Activated T-cell treated with anti-CD3 and anti-CD28 coated beads for 4 hours (primary cell): ENCODE measurements around the gene PIGK.
"Not testable (repeated sequence)": the region's sequence is repeated elsewhere in the genome, so short reads cannot be mapped to it uniquely, and the experiment has no call there.

ENCODE experiments used
- DNase-seq: peaks from one replicate; pipeline ENCODE4 v3.0.0-alpha.2; 2020

The PIGK gene

GRCh38 chr1:77188770-77189169, 30.5 kb downstream of the PIGK start:
- DNase-seq: no peak

- not testable (repeated sequence) for DNase-seq
These were observed 32.3 kb downstream of the PIGK start for GRCh38 chr1:77186907-77187306.

- DNase-seq: no peak
These were observed 37.1 kb downstream of the PIGK start for GRCh38 chr1:77182083-77182482.

- no peak for DNase-seq
These were observed 39.6 kb downstream of the PIGK start for GRCh38 chr1:77179632-77180031.

GRCh38 chr1:77175230-77175844, 43.9 kb downstream of the PIGK start:
- DNase-seq: no peak

GRCh38 chr1:77170687-77171086, 48.5 kb downstream of the PIGK start:
- no peak for DNase-seq

GRCh38 chr1:77168358-77168757, 50.9 kb downstream of the PIGK start:
- DNase-seq: no peak

GRCh38 chr1:77164434-77164944, 54.7 kb downstream of the PIGK start:
- DNase-seq: no peak

GRCh38 chr1:77159706-77160105, 59.5 kb downstream of the PIGK start:
- DNase-seq: not testable (repeated sequence)

- DNase-seq: no peak
These were observed 63.0 kb downstream of the PIGK start for GRCh38 chr1:77156214-77156613.

- no peak for DNase-seq
These were observed 73.0 kb downstream of the PIGK start for GRCh38 chr1:77146270-77146669.

- DNase-seq: no peak
These were observed 75.6 kb downstream of the PIGK start for GRCh38 chr1:77143529-77144121.

- DNase-seq: no peak
These were observed 79.8 kb downstream of the PIGK start for GRCh38 chr1:77139389-77139788.

GRCh38 chr1:77134359-77134758, 84.9 kb downstream of the PIGK start:
- DNase-seq: no peak

GRCh38 chr1:77133731-77134358, 85.4 kb downstream of the PIGK start:
- DNase-seq: no peak

GRCh38 chr1:77126307-77126706, 92.9 kb downstream of the PIGK start:
- DNase-seq: no peak

- DNase-seq: no peak
These were observed 97.7 kb downstream of the PIGK start for GRCh38 chr1:77121503-77121902.

GRCh38 chr1:77120950-77121349, 98.3 kb downstream of the PIGK start:
- no peak for DNase-seq

- DNase-seq: no peak
These were observed 100.5 kb downstream of the PIGK start for GRCh38 chr1:77118712-77119111.

GRCh38 chr1:77104672-77105071, 114.6 kb downstream of the PIGK start:
- DNase-seq: no peak

GRCh38 chr1:77103486-77103885, 115.7 kb downstream of the PIGK start:
- DNase-seq: no peak

GRCh38 chr1:77100875-77101274, 118.4 kb downstream of the PIGK start:
- no peak for DNase-seq

GRCh38 chr1:77096496-77097255, 122.6 kb downstream of the PIGK start:
- no peak for DNase-seq

- DNase-seq: no peak
These were observed 124.0 kb downstream of the PIGK start for GRCh38 chr1:77095236-77095635.
